ENCODE data around the gene FAM20C. TPM values are rescaled to one million over a fixed set of nuclear protein-coding genes. Genes with fewer than 3 reads are reported as not detected.

The FAM20C gene
- total and polyA plus RNA-seq, 7 experiments from 2014 or later, result 0.22 to 27.0 (median 4.6) TPM; not detected in 2

DNA sequence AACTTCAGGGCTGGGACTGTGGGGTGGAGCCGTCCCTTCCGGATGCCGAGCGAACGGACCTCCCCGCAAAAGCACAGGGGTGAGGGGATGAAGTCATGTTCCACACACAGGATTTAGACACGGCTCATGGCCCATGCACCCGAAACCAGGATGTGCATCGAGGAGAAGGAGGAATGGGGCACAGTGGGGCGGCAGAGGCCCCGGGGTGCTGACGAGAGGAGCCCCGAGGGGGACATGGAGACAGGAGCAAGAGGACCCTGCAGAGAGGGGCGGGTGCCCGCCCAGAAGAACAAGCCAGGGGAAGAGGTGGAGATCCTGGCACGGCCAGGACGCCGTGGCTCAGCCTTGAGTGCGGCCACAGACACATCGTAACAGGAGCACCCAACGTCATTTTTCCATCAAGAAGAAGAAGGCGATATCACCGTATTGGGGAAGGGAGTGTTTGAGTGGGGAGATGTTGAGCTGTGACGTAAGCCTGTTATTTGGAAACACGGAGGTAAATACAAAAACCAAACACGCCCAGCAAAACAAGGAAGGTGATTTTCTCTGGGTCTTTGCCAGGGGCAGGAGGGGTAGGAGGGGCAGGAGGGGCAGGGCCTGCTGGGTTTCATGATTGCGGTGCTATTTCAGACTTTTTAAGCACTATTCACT lies 72.3 kb downstream of the FAM20C start:
- no peaks in the 10 kb centered on the region for H3K27me3 ChIP-seq (ENCODE audit: control insufficient read depth in 2 of 2, insufficient read depth in 2 of 2, low read length in 2 of 2)
- no peaks in the 10 kb centered on the region for H3K36me3 ChIP-seq (ENCODE audit: control insufficient read depth in 2 of 3, insufficient read depth in 3 of 3, low read length in 3 of 3)
- POLR2A ChIA-PET, result no interaction called here
- no peak overlapping the region for H3K27ac ChIP-seq (ENCODE audit: low read depth, low read length)
- Mint-ChIP-seq H3K4me1 (peaks cover 0 to 10% (median 4%) of the 10 kb centered on the region in 7 donors), H3K9me3 (peaks cover 0 to 7% (median 1%) of the 10 kb centered on the region in 11 donors), H3K27ac (peak overlapping the region in 2 of 9 donors; percentile 22 to 67), H3K36me3 (peaks cover 0 to 2% (median 0%) of the 10 kb centered on the region in 5 donors), H3K27me3 (no peaks in the 10 kb centered on the region), H3K4me3 (no peak overlapping the region)
- CTCF ChIA-PET, result interaction anchor here (0.6 kb wide), 1 partner anchor 567 kb away, joined by 3 read pairs; no protein-coding TSS in a partner anchor
- no peak overlapping the region for H3K4me3 ChIP-seq (ENCODE audit: low read length)
- DNase-seq (peak in 2 of 9 donors; percentile 21 to 44), ATAC-seq (no peak)
- H3K9me3 ChIP-seq (ENCODE audit: control insufficient read depth in 2 of 3, low read length in 3 of 3), result peaks cover 0 to 10% (median 0%) of the 10 kb centered on the region in 3 experiments
- intact Hi-C loops (cut with micrococcal nuclease), result no loop called here
- no peaks in the 10 kb centered on the region for H3K4me1 ChIP-seq (ENCODE audit: control insufficient read depth in 2 of 2, insufficient read depth in 2 of 2, low read length in 2 of 2)

DNA sequence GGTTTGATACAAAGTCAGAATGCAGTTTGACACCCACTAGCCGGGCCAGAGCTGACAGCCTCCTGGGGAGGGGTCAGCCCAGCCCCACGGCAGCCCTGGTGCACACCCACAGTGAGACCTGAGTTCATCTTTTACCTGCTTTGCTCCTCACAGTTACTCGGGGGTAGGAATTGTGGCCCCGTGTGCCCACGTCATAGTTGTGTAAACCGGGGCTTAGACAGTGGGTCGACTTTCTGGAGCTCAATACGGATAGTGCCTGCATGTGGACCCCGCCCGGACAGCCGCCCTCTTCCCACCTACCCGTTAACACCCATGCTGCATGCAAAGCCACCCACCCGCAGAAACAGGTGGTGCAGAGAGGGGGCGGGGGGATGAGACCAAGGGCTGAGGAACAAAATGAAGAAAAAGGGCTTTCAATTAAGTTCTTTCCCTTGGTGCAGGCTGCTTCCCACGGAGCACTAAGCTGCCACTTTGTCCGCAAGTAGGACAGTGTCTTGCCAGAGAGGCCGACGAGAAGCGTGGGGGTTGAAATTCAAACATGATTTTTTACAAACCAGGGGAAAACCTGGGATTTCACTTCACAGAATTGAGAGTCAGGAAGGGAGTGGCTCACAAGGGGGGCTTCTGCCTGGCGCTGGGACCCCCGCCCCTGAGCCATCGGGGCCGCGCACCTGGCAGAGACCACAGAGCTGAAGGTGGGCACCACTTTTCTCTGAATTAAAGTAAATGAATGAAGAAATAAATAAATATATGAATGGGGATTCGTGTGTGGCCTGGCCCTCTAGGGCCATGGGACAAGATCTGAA lies 73.0 kb downstream of the FAM20C start:
- Mint-ChIP-seq H3K27me3 (no peaks in the 10 kb centered on the region), H3K9me3 (peaks cover 0 to 7% (median 1%) of the 10 kb centered on the region in 11 donors), H3K4me3 (no peak overlapping the region), H3K27ac (peak overlapping the region in 1 of 9 donors; percentile 59), H3K36me3 (peaks cover 0 to 2% (median 0%) of the 10 kb centered on the region in 5 donors), H3K4me1 (peaks cover 0 to 12% (median 4%) of the 10 kb centered on the region in 7 donors)
- Histone ChIP-seq H3K27ac (ENCODE audit: low read depth, low read length) (no peak overlapping the region), H3K4me1 (ENCODE audit: control insufficient read depth in 2 of 2, insufficient read depth in 2 of 2, low read length in 2 of 2) (no peaks in the 10 kb centered on the region), H3K9me3 (ENCODE audit: control insufficient read depth in 2 of 3, low read length in 3 of 3) (peaks cover 0 to 10% (median 0%) of the 10 kb centered on the region in 3 experiments), H3K36me3 (ENCODE audit: control insufficient read depth in 2 of 3, insufficient read depth in 3 of 3, low read length in 3 of 3) (no peaks in the 10 kb centered on the region), H3K27me3 (ENCODE audit: control insufficient read depth in 2 of 2, insufficient read depth in 2 of 2, low read length in 2 of 2) (no peaks in the 10 kb centered on the region), H3K4me3 (ENCODE audit: low read length) (no peak overlapping the region)
- DNase-seq (no peak), ATAC-seq (no peak)
- POLR2A ChIA-PET, result no interaction called here
- CTCF ChIA-PET, result interaction anchor here (0.6 kb wide), 1 partner anchor 566 kb away, joined by 3 read pairs; no protein-coding TSS in a partner anchor
- intact Hi-C loops (cut with micrococcal nuclease), result no loop called here

DNA sequence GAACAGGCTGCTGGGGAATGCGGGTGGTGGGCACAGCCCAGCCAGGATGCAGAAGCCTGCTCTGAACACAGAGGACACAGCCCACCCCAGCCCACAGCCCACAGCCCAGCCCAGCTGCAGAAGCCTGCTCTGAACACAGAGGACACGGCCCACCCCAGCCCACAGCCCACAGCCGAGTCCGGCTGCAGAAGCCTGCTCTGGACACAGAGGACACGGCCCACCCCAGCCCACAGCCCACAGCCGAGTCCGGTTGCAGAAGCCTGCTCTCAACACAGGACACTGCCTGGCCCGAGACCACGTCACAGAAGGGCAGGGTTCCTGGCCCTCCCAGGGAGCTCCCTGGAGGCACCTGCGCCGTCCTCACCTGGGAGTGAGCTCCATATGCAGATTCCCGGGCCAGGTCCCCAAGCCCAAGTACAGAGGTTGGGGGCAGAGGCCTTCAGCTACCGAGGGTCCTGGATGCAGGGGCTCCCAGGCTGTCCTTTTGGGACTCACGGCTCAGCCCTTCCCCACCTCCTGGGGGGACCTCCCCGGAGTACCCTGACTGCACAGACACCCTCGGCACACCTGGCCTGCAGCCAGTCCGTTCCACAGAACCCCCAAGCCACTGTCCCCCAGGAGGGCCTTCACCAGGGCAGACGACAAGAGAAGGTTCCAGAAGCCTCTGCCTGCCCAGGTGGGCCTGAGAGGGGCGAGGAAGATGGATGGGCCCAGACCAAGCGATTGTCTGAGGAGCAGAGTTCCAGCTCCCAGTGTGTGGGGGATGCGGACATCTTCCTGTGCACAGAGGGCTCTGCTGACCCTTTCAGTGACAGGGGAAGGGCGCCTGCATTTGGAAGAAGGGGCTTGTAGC lies 73.9 kb downstream of the FAM20C start:
- Histone ChIP-seq H3K36me3 (ENCODE audit: control insufficient read depth in 2 of 3, insufficient read depth in 3 of 3, low read length in 3 of 3) (no peaks in the 10 kb centered on the region), H3K27me3 (ENCODE audit: control insufficient read depth in 2 of 2, insufficient read depth in 2 of 2, low read length in 2 of 2) (no peaks in the 10 kb centered on the region), H3K27ac (ENCODE audit: low read depth, low read length) (no peak overlapping the region), H3K9me3 (ENCODE audit: control insufficient read depth in 2 of 3, low read length in 3 of 3) (peaks cover 0 to 10% (median 0%) of the 10 kb centered on the region in 3 experiments), H3K4me3 (ENCODE audit: low read length) (no peak overlapping the region), H3K4me1 (ENCODE audit: control insufficient read depth in 2 of 2, insufficient read depth in 2 of 2, low read length in 2 of 2) (no peaks in the 10 kb centered on the region)
- intact Hi-C loops (cut with micrococcal nuclease), result no loop called here
- Mint-ChIP-seq H3K27me3 (no peaks in the 10 kb centered on the region), H3K4me1 (peaks cover 0 to 12% (median 4%) of the 10 kb centered on the region in 7 donors), H3K9me3 (peaks cover 0 to 7% (median 3%) of the 10 kb centered on the region in 11 donors), H3K27ac (no peak overlapping the region), H3K4me3 (no peak overlapping the region), H3K36me3 (peaks cover 0 to 2% (median 0%) of the 10 kb centered on the region in 5 donors)
- ATAC-seq (no peak), DNase-seq (no peak)
- ChIA-PET CTCF (no interaction called here), POLR2A (no interaction called here)

DNA sequence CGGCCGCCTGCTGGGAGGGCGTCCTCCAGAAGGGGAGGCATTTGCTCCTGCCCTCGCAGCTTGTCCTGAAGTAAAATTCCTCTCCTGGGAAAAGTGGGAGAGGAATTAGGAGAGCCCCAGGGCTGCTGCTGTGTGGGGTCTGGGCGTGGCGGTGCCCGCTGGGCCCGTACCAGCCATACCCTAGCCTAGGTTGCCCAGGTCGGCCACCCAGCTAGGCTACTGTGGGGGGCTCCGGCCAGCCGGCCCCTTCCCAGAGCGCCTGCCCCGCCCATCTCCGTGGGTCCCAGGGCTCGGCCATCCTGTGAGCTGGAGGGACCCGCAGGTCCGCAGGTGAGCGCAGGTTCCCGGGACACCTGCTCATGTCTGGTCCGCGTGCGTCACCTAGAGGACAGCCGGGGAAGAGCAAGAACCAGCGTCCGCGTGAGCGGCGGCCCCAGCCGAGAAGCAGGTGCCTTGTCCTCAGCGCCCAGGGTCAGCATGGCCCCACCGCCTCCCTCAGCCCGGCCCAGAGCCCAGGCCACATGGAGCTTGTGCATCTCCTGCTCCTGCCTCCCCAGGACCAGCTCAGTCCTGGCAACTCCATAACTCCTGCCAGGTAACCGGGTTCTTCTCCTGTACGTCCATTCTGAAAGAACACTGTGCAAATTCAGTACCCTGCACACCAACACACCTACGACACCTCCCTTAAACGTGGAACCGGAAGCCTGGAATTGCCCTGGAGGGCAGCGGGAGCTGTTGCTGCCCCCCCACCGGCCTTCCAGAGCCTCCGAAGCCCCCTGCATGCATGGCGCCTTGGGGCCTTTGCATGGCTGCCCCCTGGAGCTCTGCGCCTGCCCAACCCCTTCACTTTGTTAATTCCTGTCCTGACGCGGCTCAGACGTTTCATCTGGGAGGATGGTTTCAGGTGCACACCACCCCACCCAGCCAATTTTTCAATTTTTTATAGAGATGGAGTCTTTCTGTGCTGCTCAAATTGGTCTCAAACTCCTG lies 74.8 kb downstream of the FAM20C start:
- DNase-seq, result peak in 1 of 9 donors; percentile 8
- no peak overlapping the region for H3K27ac ChIP-seq (ENCODE audit: low read depth, low read length)
- H3K36me3 ChIP-seq (ENCODE audit: control insufficient read depth in 2 of 3, insufficient read depth in 3 of 3, low read length in 3 of 3), result no peaks in the 10 kb centered on the region
- ATAC-seq, result no peak
- Mint-ChIP-seq H3K4me3 (no peak overlapping the region), H3K36me3 (peaks cover 0 to 2% (median 0%) of the 10 kb centered on the region in 5 donors), H3K4me1 (peaks cover 0 to 10% (median 4%) of the 10 kb centered on the region in 7 donors), H3K9me3 (peaks cover 0 to 10% (median 1%) of the 10 kb centered on the region in 11 donors), H3K27ac (no peak overlapping the region), H3K27me3 (no peaks in the 10 kb centered on the region)
- H3K9me3 ChIP-seq (ENCODE audit: control insufficient read depth in 2 of 3, low read length in 3 of 3), result peaks cover 0 to 9% (median 0%) of the 10 kb centered on the region in 3 experiments
- POLR2A ChIA-PET, result no interaction called here
- intact Hi-C loops (cut with micrococcal nuclease), result no loop called here
- no peak overlapping the region for H3K4me3 ChIP-seq (ENCODE audit: low read length)
- CTCF ChIA-PET, result no interaction called here
- no peaks in the 10 kb centered on the region for H3K4me1 ChIP-seq (ENCODE audit: control insufficient read depth in 2 of 2, insufficient read depth in 2 of 2, low read length in 2 of 2)
- no peaks in the 10 kb centered on the region for H3K27me3 ChIP-seq (ENCODE audit: control insufficient read depth in 2 of 2, insufficient read depth in 2 of 2, low read length in 2 of 2)

DNA sequence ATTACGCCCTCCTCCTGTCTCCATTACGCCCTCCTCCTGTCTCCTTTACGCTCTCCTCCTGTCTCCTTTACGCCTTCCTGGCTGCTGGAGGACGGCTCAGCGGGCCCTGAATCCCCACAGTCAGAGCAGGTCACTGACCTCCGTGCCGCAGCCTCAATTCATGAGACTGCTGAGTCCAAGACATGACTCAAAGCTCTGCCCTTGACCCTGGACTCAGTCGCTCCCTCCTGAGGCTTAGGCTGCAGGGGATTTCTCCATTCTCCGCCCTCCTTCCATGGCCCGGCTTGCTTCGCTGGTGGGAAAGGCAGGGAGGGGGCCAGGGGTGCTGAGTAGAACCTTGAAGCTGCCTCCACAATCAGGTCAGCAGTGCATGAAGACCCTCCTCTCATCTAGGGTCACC lies 76.6 kb downstream of the FAM20C start:
- intact Hi-C loops (cut with micrococcal nuclease), result no loop called here
- no peaks in the 10 kb centered on the region for H3K36me3 ChIP-seq (ENCODE audit: control insufficient read depth in 2 of 3, insufficient read depth in 3 of 3, low read length in 3 of 3)
- Mint-ChIP-seq H3K36me3 (peaks cover 0 to 10% (median 6%) of the 10 kb centered on the region in 5 donors), H3K27ac (no peak overlapping the region), H3K4me3 (no peak overlapping the region), H3K27me3 (no peaks in the 10 kb centered on the region), H3K4me1 (peaks cover 0 to 6% (median 0%) of the 10 kb centered on the region in 7 donors), H3K9me3 (peaks cover 6 to 18% (median 11%) of the 10 kb centered on the region in 11 donors)
- DNase-seq (no peak), ATAC-seq (no peak)
- no peaks in the 10 kb centered on the region for H3K27me3 ChIP-seq (ENCODE audit: control insufficient read depth in 2 of 2, insufficient read depth in 2 of 2, low read length in 2 of 2)
- ChIA-PET CTCF (no interaction called here), POLR2A (no interaction called here)
- H3K9me3 ChIP-seq (ENCODE audit: control insufficient read depth in 2 of 3, low read length in 3 of 3), result peaks cover 0 to 15% (median 0%) of the 10 kb centered on the region in 3 experiments
- H3K4me1 ChIP-seq (ENCODE audit: control insufficient read depth in 2 of 2, insufficient read depth in 2 of 2, low read length in 2 of 2), result no peaks in the 10 kb centered on the region
- no peak overlapping the region for H3K4me3 ChIP-seq (ENCODE audit: low read length)
- no peak overlapping the region for H3K27ac ChIP-seq (ENCODE audit: low read depth, low read length)
